Neuronal stem cell (in vitro differentiated cells): ENCODE measurements around the gene MAD1L1.

ENCODE experiments used
- DNase-seq: peaks from one replicate; pipeline ENCODE4 v3.0.0-alpha.2; 2013; ENCODE audit warnings: low spot score
- H2AFZ ChIP-seq: one replicate; pipeline ENCODE4 v1.6.1; 2013; ENCODE audit warnings: mild to moderate bottlenecking, low read length, inconsistent platforms
- H2AK5ac ChIP-seq: 2 replicates; pipeline ENCODE4 v1.6.1; 2013; ENCODE audit warnings: low read depth, mild to moderate bottlenecking, inconsistent platforms, low read length, moderate library complexity, mixed read lengths
- H2BK120ac ChIP-seq: 2 replicates; pipeline ENCODE4 v1.6.1; 2013; ENCODE audit warnings: low read depth, mild to moderate bottlenecking, inconsistent platforms, low read length, moderate library complexity, mixed read lengths
- H2BK12ac ChIP-seq: one replicate; pipeline ENCODE4 v1.6.1; 2013; ENCODE audit warnings: low read length, inconsistent platforms
- H2BK15ac ChIP-seq: 2 replicates; pipeline ENCODE4 v1.6.1; 2013; ENCODE audit warnings: mild to moderate bottlenecking, low read length, inconsistent platforms, mixed read lengths
- H2BK5ac ChIP-seq: one replicate; pipeline ENCODE4 v1.6.1; 2013; ENCODE audit warnings: inconsistent platforms, mild to moderate bottlenecking, low read length, moderate library complexity
- H3K14ac ChIP-seq: one replicate; pipeline ENCODE4 v1.6.1; 2013; ENCODE audit warnings: low read length, inconsistent platforms
- H3K18ac ChIP-seq: 2 replicates; pipeline ENCODE4 v1.6.1; 2013; ENCODE audit warnings: low read length, inconsistent platforms
- H3K23ac ChIP-seq: 2 replicates; pipeline ENCODE4 v1.6.1; 2013; ENCODE audit warnings: low read depth, mild to moderate bottlenecking, mixed read lengths, low read length, inconsistent platforms; ENCODE audit not compliant: poor library complexity
- H3K27ac ChIP-seq: replicated peaks from 3 replicates; pipeline ENCODE4 v1.5.1; 2013; ENCODE audit warnings: low read length, inconsistent platforms
- H3K27me3 ChIP-seq, 3 experiments: 2 replicates each; pipeline ENCODE4 v1.6.1; 2013; ENCODE audit warnings: low read length in 3 of 3, mild to moderate bottlenecking in 2 of 3, inconsistent platforms in 1 of 3, low read depth in 1 of 3, mixed read lengths in 1 of 3, moderate library complexity in 1 of 3; ENCODE audit not compliant: control insufficient read depth in 3 of 3, insufficient read depth in 3 of 3
- H3K36me3 ChIP-seq, 2 donors: replicated peaks in 1 of 2; 2 replicates each; pipeline ENCODE4 v1.6.1; 2013; ENCODE audit warnings: low read length in 2 of 2; ENCODE audit not compliant: control insufficient read depth in 2 of 2, insufficient read depth in 2 of 2
- H3K4ac ChIP-seq: 2 replicates; pipeline ENCODE4 v1.6.1; 2013; ENCODE audit warnings: inconsistent platforms, mild to moderate bottlenecking, low read length, moderate library complexity
- H3K4me1 ChIP-seq, 2 donors: 1 replicate in 1 of 2; 2 replicates in 1 of 2; pipeline ENCODE4 v1.6.1; 2013; ENCODE audit warnings: low read length in 2 of 2, low read depth in 1 of 2; ENCODE audit not compliant: control insufficient read depth in 2 of 2, insufficient read depth in 1 of 2
- H3K4me2 ChIP-seq: one replicate; pipeline ENCODE4 v1.6.1; 2013; ENCODE audit warnings: mild to moderate bottlenecking, low read length, inconsistent platforms; ENCODE audit not compliant: insufficient read depth, poor library complexity, severe bottlenecking
- H3K4me3 ChIP-seq, 2 donors: 2 replicates each; pipeline ENCODE4 v1.5.1; 2013; ENCODE audit warnings: low read length in 2 of 2, mild to moderate bottlenecking in 2 of 2, inconsistent platforms in 1 of 2, moderate library complexity in 1 of 2
- H3K79me1 ChIP-seq: one replicate; pipeline ENCODE4 v1.6.1; 2013; ENCODE audit warnings: low read depth, mild to moderate bottlenecking, inconsistent platforms, low read length, moderate library complexity
- H3K9ac ChIP-seq: one replicate; pipeline ENCODE4 v1.6.1; 2013; ENCODE audit warnings: mild to moderate bottlenecking, low read depth, low read length, inconsistent platforms; ENCODE audit not compliant: poor library complexity
- H3K9me3 ChIP-seq, 2 donors: replicated peaks in 1 of 2; 2 replicates each; pipeline versions ENCODE3 to v1.6.1; 2013; ENCODE audit warnings: low read length in 2 of 2, mild to moderate bottlenecking in 2 of 2, inconsistent platforms in 1 of 2, low read depth in 1 of 2, mixed read lengths in 1 of 2, moderate library complexity in 1 of 2; ENCODE audit not compliant: control insufficient read depth in 2 of 2, insufficient read depth in 1 of 2
- H4K8ac ChIP-seq: one replicate; pipeline ENCODE4 v1.6.1; 2013; ENCODE audit warnings: low read depth, mild to moderate bottlenecking, inconsistent platforms, low read length, moderate library complexity
- H4K91ac ChIP-seq: one replicate; pipeline ENCODE4 v1.6.1; 2013; ENCODE audit warnings: low read length, low read depth, mild to moderate bottlenecking, inconsistent platforms; ENCODE audit not compliant: poor library complexity
- WGBS, 2 donors: extraction: QIAGEN DNeasy Blood & Tissue Kit; methylation state at CpG; one replicate each; pipeline ENCODE4 v1.1.7; 2013; ENCODE audit warnings: missing lambda C conversion rate in 2 of 2, mixed read lengths in 1 of 2; ENCODE audit not compliant: insufficient read length in 2 of 2, insufficient replicate concordance in 1 of 2; ENCODE audit errors: extremely low coverage in 2 of 2; 5-methylcytosine and 5-hydroxymethylcytosine counted together

The MAD1L1 gene

DNA sequence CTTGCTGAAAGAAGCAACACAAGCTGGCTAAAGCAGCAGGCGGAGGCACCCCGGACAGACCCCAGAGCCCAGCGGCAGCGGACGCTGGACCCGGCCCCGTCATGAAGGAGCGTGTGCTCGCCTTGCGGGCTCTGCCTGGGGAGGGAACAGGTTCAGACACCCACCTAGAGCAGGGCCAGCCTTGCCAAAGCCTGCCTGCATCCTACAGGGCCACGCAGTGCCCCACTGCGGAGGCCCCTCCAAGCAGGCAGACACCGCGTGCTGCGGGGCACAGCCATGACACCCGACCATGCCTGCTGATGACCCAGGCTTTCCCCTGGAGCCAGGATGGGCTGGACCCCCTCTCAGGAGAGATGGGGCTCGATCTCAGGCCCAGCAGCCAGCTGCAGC is 91.7 kb downstream of the MAD1L1 start:
- H4K8ac ChIP-seq, result no peak overlapping the region
- peak overlapping the region; percentile 83 for H3K18ac ChIP-seq
- no peak overlapping the region for H3K4me3 ChIP-seq
- peak overlapping the region; percentile 72 for H3K4ac ChIP-seq
- H3K27me3 ChIP-seq, result no peaks in the 10 kb centered on the region
- no peak overlapping the region for H2AK5ac ChIP-seq
- H3K36me3 ChIP-seq, result peaks cover 20 to 37% of the 10 kb centered on the region in 2 donors
- H3K79me1 ChIP-seq, result peaks cover 7% of the 10 kb centered on the region
- no peak overlapping the region for H2BK12ac ChIP-seq
- H4K91ac ChIP-seq, result no peak overlapping the region
- no peak overlapping the region for H3K23ac ChIP-seq
- H3K14ac ChIP-seq, result no peak overlapping the region
- H3K9me3 ChIP-seq, result peaks cover 0 to 1% of the 10 kb centered on the region in 2 donors
- H3K9ac ChIP-seq, result no peak overlapping the region
- H3K4me2 ChIP-seq, result no peak overlapping the region
- H3K4me1 ChIP-seq, result peaks cover 0 to 3% of the 10 kb centered on the region in 2 donors
- no peak overlapping the region for H3K27ac ChIP-seq
- H2BK5ac ChIP-seq, result no peak overlapping the region
- H2BK120ac ChIP-seq, result no peak overlapping the region
- DNase-seq, result no peak
- H2AFZ ChIP-seq, result no peak overlapping the region
- WGBS, 2 donors, result no CpG with 5 or more reads among the region's 17 CpGs
- H2BK15ac ChIP-seq, result no peak overlapping the region

DNA sequence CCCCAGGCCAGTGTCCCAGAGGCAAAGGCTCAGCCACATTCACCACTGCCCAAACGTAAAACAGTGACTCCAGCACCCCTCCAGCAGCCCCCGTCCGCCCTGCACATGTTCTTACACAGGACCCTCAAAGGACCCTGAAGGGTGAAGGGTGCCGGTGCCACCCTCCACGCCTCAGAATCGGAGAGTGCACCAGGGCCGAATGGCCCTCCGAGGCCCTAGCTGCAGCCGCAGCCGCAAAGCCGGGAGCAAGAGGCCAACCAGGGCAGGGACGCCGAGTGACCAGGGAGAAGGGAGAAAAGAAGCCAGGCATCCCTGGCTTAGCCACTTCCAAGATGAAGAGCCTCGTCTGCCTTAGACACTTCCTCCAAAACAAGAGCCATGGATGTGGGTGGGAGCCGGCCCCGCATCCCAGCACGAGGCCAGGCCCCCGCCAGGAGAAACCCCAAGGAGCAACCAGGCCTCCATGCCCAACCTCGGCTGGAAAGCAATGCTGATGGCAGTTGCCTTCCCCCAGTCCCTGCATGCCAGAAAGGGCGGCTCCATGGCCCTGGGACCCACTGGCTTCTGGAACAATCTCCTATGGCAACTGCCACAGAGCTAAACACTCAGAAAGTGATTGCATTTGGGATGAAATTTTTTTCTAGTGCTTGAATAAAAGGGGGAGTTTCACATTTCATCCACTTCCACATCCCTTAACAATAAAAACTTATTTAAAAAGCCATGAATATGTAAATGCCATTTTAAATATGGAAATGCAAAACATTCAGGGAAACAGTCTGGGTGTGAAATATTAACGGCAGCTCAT is 92.3 kb downstream of the MAD1L1 start:
- Histone ChIP-seq H3K4me3 (no peak overlapping the region), H3K18ac (peak overlapping the region; percentile 45), H2BK120ac (no peak overlapping the region), H3K14ac (peak overlapping the region; percentile 32), H2BK15ac (no peak overlapping the region), H3K9me3 (peaks cover 3% of the 10 kb centered on the region in 2 donors), H2AK5ac (peak overlapping the region; percentile 77), H4K8ac (no peak overlapping the region), H2BK5ac (peak overlapping the region; percentile 22), H3K27me3 (no peaks in the 10 kb centered on the region), H3K27ac (no peak overlapping the region), H3K79me1 (peaks cover 7% of the 10 kb centered on the region), H2AFZ (no peak overlapping the region), H2BK12ac (no peak overlapping the region), H3K4ac (no peak overlapping the region), H3K36me3 (peaks cover 17 to 37% of the 10 kb centered on the region in 2 donors), H3K23ac (no peak overlapping the region), H3K9ac (no peak overlapping the region), H3K4me1 (peaks cover 0 to 3% of the 10 kb centered on the region in 2 donors), H4K91ac (no peak overlapping the region), H3K4me2 (no peak overlapping the region)
- DNase-seq, result no peak
- no CpG with 5 or more reads among the region's 21 CpGs for WGBS, 2 donors

DNA sequence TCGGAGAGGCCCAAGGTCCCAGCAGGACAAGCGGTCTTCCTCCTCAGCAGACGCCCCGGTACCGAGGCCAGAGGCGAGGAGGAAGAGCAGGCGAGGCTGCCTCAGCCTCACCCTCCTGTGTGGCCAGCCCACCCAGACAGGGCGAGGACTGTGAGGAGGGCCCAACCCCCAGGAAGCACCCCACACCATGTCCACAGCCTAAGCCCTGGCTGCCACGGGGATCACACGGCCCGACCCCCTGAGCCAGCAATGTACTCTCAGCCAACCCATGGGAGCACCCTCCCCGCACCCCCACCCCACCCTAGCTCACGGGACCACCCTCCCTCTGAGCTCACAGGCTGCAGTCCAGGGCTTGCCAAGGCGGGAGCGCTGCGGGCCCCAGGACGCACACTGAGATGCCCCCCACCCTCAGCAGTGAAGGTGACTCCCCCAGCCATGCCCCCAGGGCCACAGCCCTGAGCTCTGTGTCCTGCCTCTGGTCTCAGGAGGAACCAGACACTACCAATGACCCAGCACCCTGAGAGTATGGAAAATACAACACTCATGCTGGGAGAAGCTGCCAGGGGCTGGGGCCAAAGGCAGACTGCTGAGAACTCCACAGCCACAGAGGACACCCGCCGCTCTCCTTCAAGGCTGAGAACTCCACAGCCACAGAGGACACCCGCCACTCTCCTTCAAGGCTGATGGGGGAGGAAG is 93.6 kb downstream of the MAD1L1 start:
- Histone ChIP-seq H3K27me3 (no peaks in the 10 kb centered on the region), H3K18ac (peak overlapping the region; percentile 63), H3K4me3 (no peak overlapping the region), H3K14ac (peak overlapping the region; percentile 91), H3K4me1 (peaks cover 0 to 3% of the 10 kb centered on the region in 2 donors), H3K23ac (no peak overlapping the region), H2BK5ac (no peak overlapping the region), H3K9me3 (peaks cover 3% of the 10 kb centered on the region in 2 donors), H3K27ac (no peak overlapping the region), H3K9ac (peak overlapping the region; percentile 36), H3K36me3 (peaks cover 14 to 32% of the 10 kb centered on the region in 2 donors), H4K91ac (no peak overlapping the region), H3K4ac (no peak overlapping the region), H2BK120ac (no peak overlapping the region), H2BK12ac (no peak overlapping the region), H2AFZ (no peak overlapping the region), H3K79me1 (peaks cover 7% of the 10 kb centered on the region), H3K4me2 (no peak overlapping the region), H2AK5ac (no peak overlapping the region), H4K8ac (peak overlapping the region; percentile 1), H2BK15ac (no peak overlapping the region)
- DNase-seq, result no peak
- WGBS, 2 donors, result no CpG with 5 or more reads among the region's 20 CpGs

DNA sequence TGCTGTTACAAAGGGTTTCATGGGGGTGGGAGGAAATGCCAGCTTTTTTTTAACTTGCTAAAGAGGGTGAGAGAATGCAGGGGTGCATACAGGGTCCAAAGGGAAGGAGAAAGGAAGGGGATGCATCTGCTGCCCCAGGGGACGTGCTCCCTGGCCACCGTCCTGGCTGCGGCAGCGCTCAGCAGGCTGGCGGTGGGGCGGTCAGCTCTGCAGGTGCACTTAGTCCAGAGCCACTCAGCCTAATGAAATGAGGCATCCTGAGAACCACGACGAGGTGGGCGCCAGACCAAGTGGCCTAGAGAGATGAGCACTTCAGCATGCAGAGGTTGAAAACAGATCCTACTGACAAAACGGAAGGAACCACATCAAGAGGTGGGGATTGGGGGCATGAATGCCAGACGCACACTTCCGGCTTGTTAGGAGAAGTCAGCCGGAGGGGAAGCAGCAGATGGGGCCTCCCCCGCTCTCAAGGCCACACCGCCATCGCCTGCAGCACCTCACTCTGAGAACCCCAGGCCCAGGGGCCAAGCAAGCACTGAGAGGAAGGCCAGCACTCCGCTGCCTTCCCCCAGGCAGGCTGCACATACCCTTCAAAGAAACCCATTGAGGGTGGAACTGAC is 94.5 kb downstream of the MAD1L1 start:
- H2BK15ac ChIP-seq, result no peak overlapping the region
- H3K79me1 ChIP-seq, result peaks cover 4% of the 10 kb centered on the region
- H2BK120ac ChIP-seq, result no peak overlapping the region
- H3K18ac ChIP-seq, result peak overlapping the region; percentile 60
- no peak overlapping the region for H4K8ac ChIP-seq
- no peak overlapping the region for H3K4me2 ChIP-seq
- peaks cover 10 to 31% of the 10 kb centered on the region in 2 donors for H3K36me3 ChIP-seq
- DNase-seq, result no peak
- no peak overlapping the region for H3K4me3 ChIP-seq
- H4K91ac ChIP-seq, result no peak overlapping the region
- H2AFZ ChIP-seq, result no peak overlapping the region
- peak overlapping the region; percentile 67 for H3K14ac ChIP-seq
- H3K9ac ChIP-seq, result no peak overlapping the region
- H3K4ac ChIP-seq, result no peak overlapping the region
- H2BK5ac ChIP-seq, result no peak overlapping the region
- H3K23ac ChIP-seq, result no peak overlapping the region
- no peak overlapping the region for H2AK5ac ChIP-seq
- peaks cover 0 to 3% of the 10 kb centered on the region in 2 donors for H3K4me1 ChIP-seq
- WGBS, 2 donors, result no CpG with 5 or more reads among the region's 17 CpGs
- H3K27ac ChIP-seq, result no peak overlapping the region
- H3K9me3 ChIP-seq, result peaks cover 3% of the 10 kb centered on the region in 2 donors
- no peaks in the 10 kb centered on the region for H3K27me3 ChIP-seq
- H2BK12ac ChIP-seq, result no peak overlapping the region
